Uterus (tissue), 4 donors: ENCODE measurements around the gene CHORDC1. TPM values are rescaled to one million over a fixed set of nuclear protein-coding genes. Genes with fewer than 3 reads are reported as not detected.

ENCODE experiments used
- DNase-seq, 2 donors: peaks; one replicate each; pipeline ENCODE4 v3.0.0-alpha.2; 2019 to 2020
- H3K27ac ChIP-seq, 2 donors: fragments of 200-600 bp; sonication (generic); 1 replicate in 1 of 2; 2 replicates in 1 of 2; pipeline ENCODE4 v1.5.1; 2016 to 2018
- H3K27me3 ChIP-seq, 2 donors: fragments of 200-600 bp; sonication (generic); one replicate each; pipeline ENCODE4 v1.5.1; 2018 to 2019; ENCODE audit warnings: control low read depth in 1 of 2
- H3K36me3 ChIP-seq, 2 donors: fragments of 200-600 bp; sonication (generic); one replicate each; pipeline ENCODE4 v1.5.1; 2019; ENCODE audit warnings: control low read depth in 1 of 2
- H3K4me1 ChIP-seq, 2 donors: fragments of 200-600 bp; sonication (generic); one replicate each; pipeline ENCODE4 v1.5.1; 2018 to 2019; ENCODE audit warnings: control low read depth in 1 of 2
- H3K4me3 ChIP-seq, 2 donors: fragments of 200-600 bp; sonication (generic); 1 replicate in 1 of 2; 2 replicates in 1 of 2; pipeline ENCODE4 v1.5.1; 2018 to 2019; ENCODE audit warnings: mild to moderate bottlenecking in 1 of 2
- H3K9me3 ChIP-seq, 2 donors: fragments of 200-600 bp; sonication (generic); one replicate each; pipeline ENCODE4 v1.5.1; 2019; ENCODE audit warnings: control low read depth in 1 of 2
- POLR2A ChIP-seq, 2 donors: fragments of 450-650 bp; IDR thresholded peaks; one replicate each; pipeline ENCODE4 v1.6.1; 2016; ENCODE audit warnings: antibody characterized with exemption in 2 of 2, mild to moderate bottlenecking in 1 of 2, moderate library complexity in 1 of 2
- intact Hi-C: fragments of 100-400 bp; cut with DNase I; formaldehyde crosslinking; loops from one replicate; pipeline ENCODE4 v1.15.1; 2023; ENCODE audit warnings: low total_unique reads
- total RNA-seq, 4 donors: library from RNA; depleted of rRNA in 3 of 4; stranded (reverse); fragments of >200 nt in 3 of 4; gene quantifications; one replicate each; pipeline versions ENCODE4 v1.1.0 to v1.2.4, GENCODE V29; 2014 to 2023
- TF ChIP-seq, protein P1 (sequence below), 4 experiments: fragments of 200-600 bp in 2 of 4; fragments of 450-650 bp in 2 of 4; sonication (generic) in 2 of 4; IDR thresholded peaks; one replicate each; pipeline ENCODE4 v1.5.1; 2016 to 2019; ENCODE audit warnings: antibody characterized with exemption in 4 of 4, mild to moderate bottlenecking in 2 of 4, moderate library complexity in 1 of 4
- donor health status: DM: yes; HTN: yes; CAD: no.

The CHORDC1 gene
- total RNA-seq, 4 donors from 2014 or later: 23.5 to 373 (median 58.7) TPM

DNA sequence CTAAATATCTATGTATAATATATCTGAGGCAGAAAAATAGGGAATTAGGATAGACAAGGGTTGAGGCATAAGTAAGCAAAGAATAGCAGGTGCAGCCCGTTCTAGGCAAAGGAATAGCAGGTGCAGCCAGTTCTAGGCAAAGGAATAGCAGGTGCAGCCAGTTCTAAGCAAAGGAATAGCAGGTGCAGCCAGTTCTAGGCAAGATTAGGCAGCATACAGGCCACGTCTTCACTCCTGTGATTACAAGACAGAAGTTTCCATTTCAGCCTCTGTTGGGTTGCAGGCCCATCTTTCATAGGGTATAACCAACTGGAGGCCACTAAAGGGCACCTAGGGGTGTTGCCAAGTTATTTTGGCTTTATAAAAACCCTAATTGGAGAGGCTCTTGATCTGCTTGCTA, 28.8 kb upstream of the CHORDC1 start:
- TF ChIP-seq, protein P1, sequence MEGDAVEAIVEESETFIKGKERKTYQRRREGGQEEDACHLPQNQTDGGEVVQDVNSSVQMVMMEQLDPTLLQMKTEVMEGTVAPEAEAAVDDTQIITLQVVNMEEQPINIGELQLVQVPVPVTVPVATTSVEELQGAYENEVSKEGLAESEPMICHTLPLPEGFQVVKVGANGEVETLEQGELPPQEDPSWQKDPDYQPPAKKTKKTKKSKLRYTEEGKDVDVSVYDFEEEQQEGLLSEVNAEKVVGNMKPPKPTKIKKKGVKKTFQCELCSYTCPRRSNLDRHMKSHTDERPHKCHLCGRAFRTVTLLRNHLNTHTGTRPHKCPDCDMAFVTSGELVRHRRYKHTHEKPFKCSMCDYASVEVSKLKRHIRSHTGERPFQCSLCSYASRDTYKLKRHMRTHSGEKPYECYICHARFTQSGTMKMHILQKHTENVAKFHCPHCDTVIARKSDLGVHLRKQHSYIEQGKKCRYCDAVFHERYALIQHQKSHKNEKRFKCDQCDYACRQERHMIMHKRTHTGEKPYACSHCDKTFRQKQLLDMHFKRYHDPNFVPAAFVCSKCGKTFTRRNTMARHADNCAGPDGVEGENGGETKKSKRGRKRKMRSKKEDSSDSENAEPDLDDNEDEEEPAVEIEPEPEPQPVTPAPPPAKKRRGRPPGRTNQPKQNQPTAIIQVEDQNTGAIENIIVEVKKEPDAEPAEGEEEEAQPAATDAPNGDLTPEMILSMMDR (IDR thresholded peaks at IDR 0.05): no peak
- TF ChIP-seq POLR2A (IDR thresholded peaks at IDR 0.05): no peak
- no peaks in the 10 kb centered on the region for H3K4me1 ChIP-seq
- H3K9me3 ChIP-seq: no peaks in the 10 kb centered on the region
- H3K27me3 ChIP-seq: no peaks in the 10 kb centered on the region
- H3K27ac ChIP-seq: no peak overlapping the region
- no peak overlapping the region for H3K4me3 ChIP-seq
- no peak for DNase-seq
- H3K36me3 ChIP-seq: no peaks in the 10 kb centered on the region
- intact Hi-C loops: no loop called here

DNA sequence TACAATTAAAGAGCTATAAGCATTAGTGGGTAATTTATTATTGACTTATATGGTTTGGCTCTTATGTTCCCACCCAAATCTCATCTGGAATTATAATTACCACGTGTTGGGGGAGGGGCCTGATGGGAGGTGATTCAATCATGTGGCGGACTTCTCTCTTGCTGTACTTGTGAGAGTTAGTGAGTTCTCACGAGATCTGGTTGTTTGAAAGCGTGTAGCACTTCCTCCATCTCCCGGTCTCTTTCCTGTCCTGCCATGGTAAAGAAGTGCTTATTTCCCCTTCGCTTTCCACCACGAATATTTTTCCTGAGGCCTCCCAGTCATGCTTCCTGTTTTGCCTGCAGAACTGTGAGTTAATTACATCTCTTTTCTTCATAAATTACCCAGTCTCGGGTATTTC, 28.1 kb upstream of the CHORDC1 start:
- Histone ChIP-seq H3K4me3 (no peak overlapping the region), H3K9me3 (no peaks in the 10 kb centered on the region), H3K27ac (no peak overlapping the region), H3K4me1 (no peaks in the 10 kb centered on the region), H3K36me3 (no peaks in the 10 kb centered on the region), H3K27me3 (no peaks in the 10 kb centered on the region)
- intact Hi-C loops: no loop called here
- TF ChIP-seq, protein P1 (IDR thresholded peaks at IDR 0.05): no peak
- TF ChIP-seq POLR2A (IDR thresholded peaks at IDR 0.05): no peak
- no peak for DNase-seq

DNA sequence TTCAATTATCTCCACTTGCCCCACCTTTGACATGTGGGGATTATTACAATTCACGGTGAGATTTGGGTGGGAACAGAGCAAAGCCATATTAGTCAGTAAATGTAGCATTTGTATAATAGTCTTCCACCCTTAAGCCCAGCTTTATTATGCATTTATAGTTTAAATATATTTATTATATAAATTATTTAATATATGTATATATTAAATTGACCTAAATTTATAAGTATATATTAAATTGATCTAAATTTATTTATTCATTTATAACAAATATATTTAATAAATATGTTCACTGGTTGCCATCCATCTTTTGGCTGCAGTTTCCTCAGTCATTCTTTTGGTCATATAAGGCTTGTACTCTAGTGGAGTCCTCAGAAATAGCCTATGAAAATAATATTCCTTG, 23.6 kb upstream of the CHORDC1 start:
- intact Hi-C loops: no loop called here
- Histone ChIP-seq H3K27me3 (no peaks in the 10 kb centered on the region), H3K9me3 (no peaks in the 10 kb centered on the region), H3K4me1 (no peaks in the 10 kb centered on the region), H3K27ac (no peak overlapping the region), H3K36me3 (no peaks in the 10 kb centered on the region), H3K4me3 (no peak overlapping the region)
- TF ChIP-seq POLR2A (IDR thresholded peaks at IDR 0.05): no peak
- TF ChIP-seq, protein P1 (IDR thresholded peaks at IDR 0.05): no peak
- no peak for DNase-seq

DNA sequence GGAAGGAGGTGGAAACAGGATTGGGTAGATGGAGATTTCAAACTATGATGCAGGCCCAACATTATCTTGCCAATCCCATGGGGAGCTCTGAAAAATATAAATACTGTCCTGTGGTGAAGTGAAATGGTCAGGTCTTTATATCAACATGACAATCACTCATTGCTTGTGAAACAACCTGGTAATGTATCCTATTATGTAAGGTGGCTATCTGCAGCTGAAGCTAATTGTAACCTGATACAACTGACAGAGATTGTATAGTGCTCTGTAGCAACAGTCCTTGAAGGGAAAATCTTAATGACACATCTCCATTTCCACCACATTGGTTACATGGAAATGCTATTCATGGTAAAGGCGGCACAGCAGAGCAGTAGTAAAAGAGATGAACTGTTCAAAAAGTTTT, 20.7 kb upstream of the CHORDC1 start:
- TF ChIP-seq, protein P1 (IDR thresholded peaks at IDR 0.05): no peak
- TF ChIP-seq POLR2A (IDR thresholded peaks at IDR 0.05): no peak

DNA sequence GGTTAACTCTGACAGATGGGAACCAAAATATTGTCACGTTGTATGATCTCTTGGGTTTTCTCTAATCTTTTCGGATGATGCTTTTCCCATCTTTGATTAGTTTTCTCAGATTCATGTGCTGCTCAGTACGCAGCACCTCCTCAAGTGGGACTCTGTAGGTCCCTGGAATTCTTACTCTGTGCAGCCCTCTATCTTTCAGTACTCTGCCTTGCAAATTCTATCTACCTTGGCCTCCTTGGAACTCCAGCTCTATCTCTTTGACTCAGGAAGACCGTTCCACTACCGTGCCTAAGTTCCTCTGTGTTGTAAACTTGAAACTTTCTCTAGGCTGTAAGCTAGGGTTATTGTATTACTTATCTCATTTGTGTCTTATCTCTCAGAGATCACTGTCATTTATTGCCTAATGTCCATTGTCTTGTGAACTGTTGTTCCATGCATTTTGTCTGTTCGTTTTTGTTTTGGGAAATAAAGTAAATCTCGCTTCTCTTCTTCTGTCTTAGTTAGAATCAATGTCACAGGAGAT, 20.1 kb upstream of the CHORDC1 start:
- Histone ChIP-seq H3K9me3 (no peaks in the 10 kb centered on the region), H3K27me3 (no peaks in the 10 kb centered on the region), H3K27ac (no peak overlapping the region), H3K36me3 (no peaks in the 10 kb centered on the region), H3K4me1 (no peaks in the 10 kb centered on the region), H3K4me3 (no peak overlapping the region)
- no peak for DNase-seq
- TF ChIP-seq, protein P1 (IDR thresholded peaks at IDR 0.05): no peak
- intact Hi-C loops: no loop called here

More for the DNA sequence above, 20.7 kb upstream of the CHORDC1 start:
- H3K27ac ChIP-seq: no peak overlapping the region
- no peak overlapping the region for H3K4me3 ChIP-seq
- H3K36me3 ChIP-seq: no peaks in the 10 kb centered on the region
- H3K27me3 ChIP-seq: no peaks in the 10 kb centered on the region
- intact Hi-C loops: no loop called here
- H3K4me1 ChIP-seq: no peaks in the 10 kb centered on the region
- no peak for DNase-seq
- H3K9me3 ChIP-seq: no peaks in the 10 kb centered on the region
